Gastroesophageal sphincter (tissue), 4 donors: ENCODE results near the gene ARID5B. TPM values are rescaled to one million over a fixed set of nuclear protein-coding genes. Genes with fewer than 3 reads are reported as not detected.

ENCODE experiments used
- ATAC-seq: fragments of 150-250 bp; one replicate; pipeline ENCODE4 v1.9.1; 2016; ENCODE audit warnings: mild to moderate bottlenecking, moderate library complexity
- H3K27ac ChIP-seq, 4 donors: fragments of 200-600 bp; sonication (generic) in 3 of 4; 1 replicate in 3 of 4; 2 replicates in 1 of 4; pipeline ENCODE4 v1.5.1; 2016 to 2019
- H3K27me3 ChIP-seq: fragments of 200-600 bp; sonication (generic); one replicate; pipeline ENCODE4 v1.5.1; 2019
- H3K36me3 ChIP-seq, 2 donors: fragments of 200-600 bp; sonication (generic); one replicate each; pipeline ENCODE4 v1.5.1; 2019; ENCODE audit warnings: control low read depth in 1 of 2
- H3K4me1 ChIP-seq, 3 donors: fragments of 200-600 bp; sonication (generic); 1 replicate in 2 of 3; 2 replicates in 1 of 3; pipeline ENCODE4 v1.5.1; 2016 to 2019; ENCODE audit warnings: control low read depth in 2 of 3
- H3K4me3 ChIP-seq, 2 donors: fragments of 200-600 bp; sonication (generic); one replicate each; pipeline ENCODE4 v1.5.1; 2019; ENCODE audit warnings: mild to moderate bottlenecking in 1 of 2, moderate library complexity in 1 of 2
- H3K9me3 ChIP-seq, 3 donors: fragments of 200-600 bp; sonication (generic); one replicate each; pipeline ENCODE4 v1.5.1; 2017 to 2019; ENCODE audit warnings: control low read depth in 2 of 3
- EP300 ChIP-seq: sonication (generic); formaldehyde crosslinking; IDR thresholded peaks from one replicate; pipeline ENCODE4 v1.6.1; 2017; ENCODE audit warnings: antibody characterized with exemption, mild to moderate bottlenecking
- POLR2A ChIP-seq, 2 donors: fragments of 450-650 bp; IDR thresholded peaks; one replicate each; pipeline ENCODE4 v1.6.1; 2017; ENCODE audit warnings: antibody characterized with exemption in 2 of 2, mild to moderate bottlenecking in 2 of 2, moderate library complexity in 1 of 2
- POLR2AphosphoS5 ChIP-seq: sonication (generic); formaldehyde crosslinking; IDR thresholded peaks from one replicate; pipeline ENCODE4 v1.6.1; 2017; ENCODE audit warnings: antibody characterized with exemption
- WGBS, 2 donors: methylation state at CpG; one replicate each; pipeline ENCODE4 v1.1.5; 2018; ENCODE audit warnings: low coverage in 1 of 2; 5-methylcytosine and 5-hydroxymethylcytosine counted together
- total RNA-seq, 4 donors: library from RNA; depleted of rRNA; stranded (reverse); fragments of >200 nt; gene quantifications; one replicate each; pipeline ENCODE4 v1.1.0, GENCODE V29; 2016
- TF ChIP-seq, protein P1 (sequence below), 4 experiments: fragments of 200-600 bp in 2 of 4; fragments of 450-650 bp in 2 of 4; sonication (generic) in 1 of 4; IDR thresholded peaks; one replicate each; pipeline ENCODE4 v1.5.1; 2017 to 2019; ENCODE audit warnings: antibody characterized with exemption in 4 of 4, mild to moderate bottlenecking in 2 of 4, moderate library complexity in 2 of 4

ARID5B gene
- total RNA-seq, 4 donors from 2014 or later: 34.7 to 81.4 (median 62.5) TPM

DNA sequence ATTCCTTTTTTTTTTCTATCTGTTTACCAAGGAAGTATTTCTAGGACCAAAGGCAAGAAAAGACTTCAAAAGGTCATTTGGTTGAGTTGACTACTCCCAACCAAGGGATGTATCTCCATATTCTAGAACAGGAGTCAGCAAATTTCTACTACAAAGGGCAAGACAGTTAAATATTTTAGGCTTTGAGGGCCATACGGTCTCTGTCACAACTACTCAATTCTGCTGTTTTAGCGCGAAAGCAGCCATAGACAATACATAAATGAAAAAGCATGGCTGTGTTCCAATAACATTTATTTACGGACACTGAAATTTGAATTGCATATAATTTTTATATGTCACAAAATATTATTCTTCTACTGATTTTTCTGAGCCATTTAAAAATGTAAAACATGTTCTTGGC lies 8.5 kb upstream of the ARID5B start:
- Histone ChIP-seq H3K9me3 (no peaks in the 10 kb centered on the region), H3K27me3 (no peaks in the 10 kb centered on the region), H3K27ac (no peak overlapping the region), H3K4me3 (no peak overlapping the region), H3K4me1 (peaks cover 0 to 12% (median 6%) of the 10 kb centered on the region in 3 donors), H3K36me3 (no peaks in the 10 kb centered on the region)
- 86% methylated on average over 4 of the region's 4 CpGs for WGBS, 2 donors
- no peak for ATAC-seq
- TF ChIP-seq EP300: no peak
- TF ChIP-seq POLR2A (IDR thresholded peaks at IDR 0.05): no peak
- TF ChIP-seq, protein P1, sequence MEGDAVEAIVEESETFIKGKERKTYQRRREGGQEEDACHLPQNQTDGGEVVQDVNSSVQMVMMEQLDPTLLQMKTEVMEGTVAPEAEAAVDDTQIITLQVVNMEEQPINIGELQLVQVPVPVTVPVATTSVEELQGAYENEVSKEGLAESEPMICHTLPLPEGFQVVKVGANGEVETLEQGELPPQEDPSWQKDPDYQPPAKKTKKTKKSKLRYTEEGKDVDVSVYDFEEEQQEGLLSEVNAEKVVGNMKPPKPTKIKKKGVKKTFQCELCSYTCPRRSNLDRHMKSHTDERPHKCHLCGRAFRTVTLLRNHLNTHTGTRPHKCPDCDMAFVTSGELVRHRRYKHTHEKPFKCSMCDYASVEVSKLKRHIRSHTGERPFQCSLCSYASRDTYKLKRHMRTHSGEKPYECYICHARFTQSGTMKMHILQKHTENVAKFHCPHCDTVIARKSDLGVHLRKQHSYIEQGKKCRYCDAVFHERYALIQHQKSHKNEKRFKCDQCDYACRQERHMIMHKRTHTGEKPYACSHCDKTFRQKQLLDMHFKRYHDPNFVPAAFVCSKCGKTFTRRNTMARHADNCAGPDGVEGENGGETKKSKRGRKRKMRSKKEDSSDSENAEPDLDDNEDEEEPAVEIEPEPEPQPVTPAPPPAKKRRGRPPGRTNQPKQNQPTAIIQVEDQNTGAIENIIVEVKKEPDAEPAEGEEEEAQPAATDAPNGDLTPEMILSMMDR (IDR thresholded peaks at IDR 0.05): no peak
- TF ChIP-seq POLR2AphosphoS5: no peak

DNA sequence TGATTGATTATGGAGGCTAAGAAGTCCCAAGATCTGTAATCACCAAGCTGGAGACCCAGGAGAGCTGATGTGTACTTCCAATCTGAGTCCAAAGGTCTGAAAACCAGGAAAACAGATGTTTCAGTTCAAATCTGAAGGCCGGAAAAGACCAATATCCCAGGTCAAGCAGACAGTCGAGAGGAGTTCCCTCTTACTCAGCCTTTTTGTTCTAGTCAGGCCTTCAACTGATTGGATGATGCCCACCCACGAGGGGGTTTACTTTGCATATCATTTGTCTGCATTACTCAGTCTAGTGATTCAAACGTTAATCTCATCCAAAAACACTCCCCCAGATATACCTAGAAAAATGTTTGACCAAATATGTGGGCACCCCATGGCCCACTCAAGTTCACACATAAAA lies 7.4 kb upstream of the ARID5B start:
- Histone ChIP-seq H3K27ac (no peak overlapping the region), H3K27me3 (no peaks in the 10 kb centered on the region), H3K4me3 (no peak overlapping the region), H3K4me1 (peaks cover 0 to 24% (median 6%) of the 10 kb centered on the region in 3 donors), H3K9me3 (no peaks in the 10 kb centered on the region), H3K36me3 (no peaks in the 10 kb centered on the region)
- TF ChIP-seq POLR2A (IDR thresholded peaks at IDR 0.05) (no peak), POLR2AphosphoS5 (no peak), EP300 (no peak)
- TF ChIP-seq, protein P1 (IDR thresholded peaks at IDR 0.05): no peak
- WGBS, 2 donors: 58 to 73% methylated on average over 4 of the region's 4 CpGs
- ATAC-seq: no peak

DNA sequence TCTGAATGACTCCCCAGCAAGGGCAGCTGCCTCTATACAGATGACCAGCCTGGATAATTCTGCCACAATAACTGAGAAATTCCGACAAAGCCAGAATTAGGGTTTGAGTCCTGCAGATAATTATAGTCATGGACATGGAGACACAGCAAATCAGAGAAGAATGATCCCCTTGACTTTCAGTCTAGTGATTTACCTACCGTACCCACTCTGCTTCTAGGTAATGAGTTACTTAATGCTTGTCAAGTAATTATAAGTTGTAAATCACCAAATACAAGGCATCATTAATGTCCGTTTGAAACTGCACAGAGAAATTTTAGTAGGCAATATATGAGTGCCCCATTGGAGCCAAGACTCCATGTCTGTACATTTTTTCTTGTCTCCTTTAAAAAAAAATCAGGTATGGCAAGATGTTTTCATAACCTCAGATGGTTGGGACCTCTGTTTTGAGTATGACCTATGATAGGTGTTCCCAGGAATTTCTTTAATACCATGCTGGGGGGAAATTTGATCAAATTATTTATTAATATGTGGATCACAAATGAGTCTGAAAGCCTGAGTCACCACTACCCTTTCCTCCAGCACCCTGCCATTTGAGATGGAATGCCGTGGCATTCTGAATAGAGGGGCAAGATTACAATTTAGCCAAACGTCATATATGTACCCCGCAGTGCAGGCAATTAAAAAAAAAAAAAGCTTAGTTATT lies 5.5 kb upstream of the ARID5B start:
- ATAC-seq: no peak
- Histone ChIP-seq H3K4me1 (peaks cover 0 to 32% (median 11%) of the 10 kb centered on the region in 3 donors), H3K36me3 (no peaks in the 10 kb centered on the region), H3K27me3 (no peaks in the 10 kb centered on the region), H3K27ac (no peak overlapping the region), H3K9me3 (no peaks in the 10 kb centered on the region), H3K4me3 (no peak overlapping the region)
- 73 to 91% methylated on average over 5 of the region's 6 CpGs for WGBS, 2 donors
- no peak for TF ChIP-seq POLR2AphosphoS5
- TF ChIP-seq POLR2A (IDR thresholded peaks at IDR 0.05): no peak
- no peak for TF ChIP-seq EP300
- TF ChIP-seq, protein P1 (IDR thresholded peaks at IDR 0.05): no peak

DNA sequence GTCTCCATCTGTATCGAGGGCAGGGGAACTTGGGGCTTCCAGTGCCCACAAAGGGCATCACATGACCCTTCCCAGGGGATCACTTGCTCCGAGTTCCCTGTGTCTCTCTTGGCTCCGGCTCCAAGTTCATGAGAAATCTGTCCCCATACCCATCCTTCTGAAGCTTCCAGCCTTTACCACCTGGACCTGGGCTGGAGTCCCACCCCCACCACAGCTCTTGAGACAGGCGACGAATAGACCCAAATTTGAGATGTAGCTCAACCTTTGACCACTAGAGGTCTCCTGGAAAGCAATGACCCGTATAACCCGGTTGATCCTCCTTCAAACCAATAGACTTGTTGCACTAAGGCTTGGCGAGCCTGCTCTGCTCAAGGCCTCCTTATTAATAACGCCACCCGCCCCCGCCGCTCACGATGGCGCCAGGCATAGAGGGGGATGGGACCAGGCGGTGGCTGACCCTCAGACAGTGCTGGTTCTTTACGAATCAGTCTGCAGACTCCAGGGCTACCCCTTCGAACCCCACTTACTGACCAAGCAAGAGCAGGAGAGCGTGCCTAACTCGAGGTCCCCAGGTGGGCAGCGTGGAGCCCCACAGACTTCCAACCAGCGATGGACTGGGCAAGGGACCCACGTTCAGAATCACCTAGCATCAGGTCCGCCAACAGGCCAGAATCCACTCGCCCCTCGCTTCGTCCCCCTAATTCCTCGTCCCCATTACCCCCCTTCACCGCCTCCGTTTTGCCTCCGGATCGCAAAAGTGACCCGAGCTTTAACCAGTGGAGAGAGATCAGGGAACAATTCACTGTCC lies 4.4 kb upstream of the ARID5B start:
- H3K36me3 ChIP-seq: no peaks in the 10 kb centered on the region
- H3K4me3 ChIP-seq: peak overlapping the region; percentile 24 to 39
- 42 to 47% methylated on average over 5 to 7 of the region's 32 CpGs for WGBS, 2 donors
- peaks cover 0 to 32% (median 11%) of the 10 kb centered on the region in 3 donors for H3K4me1 ChIP-seq
- peak overlapping the region in 3 of 4 donors; percentile 8 to 65 (median 54) for H3K27ac ChIP-seq
- H3K9me3 ChIP-seq: no peaks in the 10 kb centered on the region
- no peaks in the 10 kb centered on the region for H3K27me3 ChIP-seq
- TF ChIP-seq EP300: no peak
- TF ChIP-seq POLR2A (IDR thresholded peaks at IDR 0.05): no peak
- TF ChIP-seq, protein P1 (IDR thresholded peaks at IDR 0.05): peak; percentile 48 to 68 (median 58)
- peak; percentile 69 for ATAC-seq
